Measurements from ENCODE around the gene PPP2R1B.
"Not testable (repeated sequence)": the region's sequence is repeated elsewhere in the genome, so short reads cannot be mapped to it uniquely, and the experiment has no call there.

PPP2R1B gene

DNA sequence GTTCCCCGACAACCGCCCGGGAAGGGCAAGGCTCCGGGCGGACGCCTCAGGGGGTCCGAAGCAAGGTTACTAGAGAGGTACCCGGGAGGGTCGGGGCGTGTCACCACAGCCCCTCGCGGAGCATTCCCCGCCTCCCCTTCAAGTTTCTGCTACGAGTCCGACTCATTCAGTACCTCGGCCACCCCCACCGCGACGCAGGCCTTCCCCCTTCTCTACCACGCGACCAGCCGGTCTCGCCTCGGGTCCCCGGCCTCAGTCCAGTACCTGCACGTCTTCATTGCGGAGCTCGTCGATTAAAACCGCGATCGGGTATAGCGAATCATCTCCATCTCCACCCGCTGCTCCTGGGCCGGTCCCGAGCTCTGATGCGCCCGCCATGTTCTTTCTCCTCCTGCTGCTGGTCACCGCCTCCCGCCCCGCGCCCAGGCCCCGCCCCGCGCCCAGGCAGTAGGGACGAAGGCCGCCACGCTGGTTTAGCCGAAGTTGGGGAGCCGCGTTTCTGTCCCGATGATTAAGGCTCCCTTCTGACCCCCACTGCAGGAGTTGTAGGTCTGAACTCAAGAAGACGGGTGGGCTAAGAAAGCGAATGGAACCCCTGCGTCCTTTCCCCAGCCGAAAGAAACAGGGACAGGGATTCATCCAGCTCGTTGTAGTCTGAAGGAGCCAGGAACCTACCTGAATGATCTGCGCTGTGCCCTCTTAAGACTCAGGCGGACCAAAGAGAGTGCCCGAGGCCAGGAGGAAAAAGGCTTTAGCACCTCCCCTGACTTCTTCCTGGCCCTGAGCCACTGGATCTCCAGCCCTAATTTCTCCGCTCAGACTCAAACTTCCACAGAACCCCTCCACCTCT, at the start of gene PPP2R1B:
Gene PPP2R1B, minus strand, starts transcription at position 406 of the 850 bp plus-strand sequence. Its CDS starts 28 bp downstream, at position 378.
- peak; percentile 94 for DNase-seq

DNA sequence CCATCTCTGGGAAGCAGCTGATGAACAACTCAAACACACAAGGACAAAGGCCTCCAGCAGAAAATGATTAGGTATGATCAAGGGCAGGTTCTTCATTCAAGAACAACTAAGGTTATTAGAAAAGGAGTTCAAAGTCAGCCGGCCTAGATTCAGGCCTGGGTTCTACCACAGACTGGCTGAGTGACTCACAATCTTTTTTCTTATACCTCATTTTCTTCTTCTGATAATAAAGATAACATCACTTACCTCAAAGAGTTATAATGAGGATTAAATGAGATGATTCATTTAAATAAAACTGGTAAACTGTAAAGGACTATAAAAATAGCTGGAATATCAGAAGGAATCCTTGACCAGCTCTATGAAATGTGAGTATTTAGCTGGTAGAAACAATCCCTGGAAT, 49.3 kb upstream of the PPP2R1B start:
- DNase-seq: no peak

DNA sequence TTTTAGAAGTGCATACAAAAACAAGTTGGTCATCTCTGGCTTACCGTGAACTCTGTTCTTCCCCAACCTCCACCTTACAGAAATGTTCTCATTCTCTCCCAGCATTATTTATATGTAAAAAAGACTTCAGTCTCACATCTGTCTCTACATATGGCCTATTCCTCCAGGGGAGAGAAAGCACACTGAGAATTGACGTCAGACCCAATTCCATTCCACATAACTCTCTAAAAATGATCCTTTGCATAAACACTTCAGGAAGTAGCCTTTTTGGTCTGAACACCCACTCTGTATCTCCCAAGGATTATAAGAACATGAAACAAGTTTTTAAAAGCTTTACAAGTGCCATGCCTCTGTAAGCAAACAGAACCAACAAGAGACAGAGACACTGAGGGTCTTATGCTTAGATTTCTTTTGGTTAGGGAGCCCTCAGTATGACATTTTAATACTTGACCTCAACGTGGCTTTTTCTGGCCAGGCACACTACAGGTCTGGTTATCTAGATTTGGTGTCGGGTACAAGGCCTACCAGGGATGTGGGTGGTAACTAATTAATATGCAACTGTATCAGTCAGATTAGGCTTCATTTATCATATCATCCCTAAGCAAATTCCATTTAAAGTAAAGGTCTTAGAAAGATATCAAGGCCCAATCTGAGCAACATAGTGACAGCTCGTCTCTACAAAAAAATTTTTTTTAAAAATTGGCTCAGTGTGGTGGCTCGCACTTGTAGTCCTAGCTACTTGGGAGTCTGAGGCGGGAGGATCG, 48.5 kb upstream of the PPP2R1B start:
- no peak for DNase-seq

DNA sequence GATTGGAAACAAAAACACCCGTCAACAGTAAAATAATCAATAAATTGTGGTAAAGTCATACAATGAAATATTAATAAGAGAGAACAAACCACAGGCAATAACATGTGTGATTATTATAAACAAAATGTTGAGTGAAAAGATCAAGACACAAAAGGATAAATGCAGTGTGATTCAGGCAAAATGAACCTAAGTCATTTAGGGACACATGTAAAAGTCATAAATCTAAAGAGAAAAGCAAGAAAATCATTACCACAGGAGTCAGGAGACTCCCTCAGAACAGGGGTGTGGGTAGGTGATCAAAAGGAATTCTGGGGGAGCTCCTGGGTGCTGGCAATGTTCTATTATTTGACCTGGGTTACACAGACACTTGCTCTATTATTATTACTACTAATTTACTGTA, 47.9 kb upstream of the PPP2R1B start:
- no peak for DNase-seq

DNA sequence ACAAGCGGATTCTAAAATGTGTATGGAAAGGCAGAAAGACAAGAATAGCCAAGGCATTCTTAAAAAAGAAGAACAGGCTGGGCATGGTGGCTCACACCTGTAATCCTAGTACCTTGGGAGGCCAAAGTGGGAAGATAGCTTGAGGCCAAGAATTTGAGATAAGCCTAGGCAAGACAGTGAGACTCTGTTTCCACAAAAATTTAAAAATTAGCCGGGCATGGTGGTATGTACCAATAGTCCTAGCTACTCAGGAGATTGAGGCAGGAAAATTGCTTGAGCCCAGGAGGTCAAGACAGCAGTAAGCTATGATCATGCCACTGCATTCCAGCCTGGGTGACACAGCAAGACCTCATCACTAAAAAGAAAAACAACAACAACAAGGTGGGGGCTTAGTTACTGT, 46.0 kb upstream of the PPP2R1B start:
- DNase-seq: no peak

DNA sequence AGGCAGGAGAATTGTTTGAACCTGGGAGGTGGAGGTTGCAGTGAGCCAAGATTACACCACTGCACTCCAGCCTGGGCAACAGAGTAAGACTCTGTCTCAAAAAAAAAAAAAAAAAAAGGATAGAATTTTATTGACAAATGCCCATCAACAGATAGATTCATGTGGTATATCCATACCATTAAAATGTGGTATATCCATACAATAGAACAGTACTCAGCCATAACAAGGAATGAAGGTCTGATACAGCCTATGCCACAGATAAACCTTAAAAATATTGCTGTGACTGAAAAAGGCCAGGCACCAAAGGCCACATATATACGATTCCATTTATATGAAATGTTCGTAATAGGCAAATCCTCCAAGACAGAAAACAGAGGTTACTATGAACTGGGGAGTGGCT, 45.3 kb upstream of the PPP2R1B start:
- DNase-seq: no peak

DNA sequence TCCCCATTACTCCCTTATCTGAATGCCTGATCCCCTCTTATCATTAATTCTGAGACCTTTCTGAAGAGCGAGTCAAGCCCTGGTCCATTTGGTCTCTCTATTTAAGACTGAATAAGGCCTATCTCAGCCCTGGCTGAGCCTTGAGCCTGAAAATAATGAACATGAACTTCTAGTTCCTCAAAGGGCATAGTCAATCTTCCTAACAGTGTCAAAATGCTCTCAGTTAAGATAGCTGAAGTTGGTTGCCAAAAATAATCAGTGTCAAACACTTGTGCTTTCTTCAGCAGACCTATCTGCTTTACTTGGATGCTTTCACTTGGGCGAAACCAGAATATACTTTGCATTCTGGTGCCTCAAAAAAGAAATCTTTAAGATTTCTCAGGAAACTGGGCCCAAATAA, 42.6 kb upstream of the PPP2R1B start:
- no peak for DNase-seq

DNA sequence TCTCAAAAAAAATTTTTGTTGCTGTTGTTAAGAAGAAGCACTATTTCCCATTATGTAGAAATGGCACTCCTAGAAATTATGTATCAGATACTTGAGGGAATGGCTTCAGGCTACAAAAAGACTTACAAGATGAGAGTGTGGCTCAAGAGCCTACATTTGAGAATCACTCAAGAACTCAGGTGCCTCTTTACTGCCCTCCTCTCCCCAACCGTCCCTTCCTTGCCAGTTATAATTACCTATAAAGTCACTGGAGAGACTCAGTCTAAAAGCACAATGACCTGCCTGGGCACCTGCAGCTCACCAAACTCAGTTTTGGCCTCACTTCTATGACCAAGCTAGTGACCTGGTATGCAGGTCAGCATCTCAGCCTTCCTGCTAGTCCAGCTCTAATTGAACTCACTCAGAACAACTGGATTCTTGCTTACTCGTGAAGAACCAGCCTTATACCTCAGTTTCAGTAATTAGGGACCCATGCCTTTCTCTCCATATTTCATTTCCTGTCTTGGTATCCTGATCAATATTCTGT, 41.9 kb upstream of the PPP2R1B start:
- DNase-seq: no peak

DNA sequence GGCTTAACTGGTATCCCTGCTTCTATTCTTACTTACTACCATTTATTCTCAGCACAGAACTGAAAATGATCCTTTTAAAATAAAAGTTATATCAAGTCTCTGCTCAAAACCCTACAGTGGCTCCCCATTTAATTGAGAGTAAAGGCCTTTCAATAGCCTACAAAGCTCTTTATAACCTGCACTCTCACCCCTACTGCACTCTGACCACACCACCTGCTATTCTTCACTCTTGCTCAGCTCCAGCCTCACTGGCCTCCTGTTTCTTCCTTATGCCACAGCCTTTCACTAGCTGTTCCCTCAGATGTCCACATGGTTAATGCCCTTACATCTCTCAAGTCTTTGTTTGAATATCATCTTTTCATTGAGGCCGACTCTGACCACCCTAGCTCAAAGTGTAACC, 40.9 kb upstream of the PPP2R1B start:
- DNase-seq: no peak

DNA sequence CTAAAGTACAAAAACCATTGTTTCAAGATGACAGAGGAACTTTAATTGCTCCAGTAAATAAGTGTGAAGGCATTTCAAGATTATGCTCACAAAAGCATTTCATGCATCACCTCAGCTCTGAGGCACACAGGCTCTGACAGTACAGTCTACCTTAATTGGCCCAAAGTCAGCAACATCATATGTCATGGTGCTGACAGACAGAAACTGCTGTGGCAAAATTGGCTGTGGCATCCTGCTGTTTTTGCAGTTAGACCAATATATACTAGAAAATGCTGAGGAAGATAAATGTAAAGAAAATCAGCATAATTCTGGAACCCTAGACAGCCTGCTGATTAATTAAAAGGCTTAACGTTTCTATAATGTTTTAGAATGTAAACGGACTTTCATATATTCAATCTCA, 34.9 kb upstream of the PPP2R1B start:
- DNase-seq: no peak

DNA sequence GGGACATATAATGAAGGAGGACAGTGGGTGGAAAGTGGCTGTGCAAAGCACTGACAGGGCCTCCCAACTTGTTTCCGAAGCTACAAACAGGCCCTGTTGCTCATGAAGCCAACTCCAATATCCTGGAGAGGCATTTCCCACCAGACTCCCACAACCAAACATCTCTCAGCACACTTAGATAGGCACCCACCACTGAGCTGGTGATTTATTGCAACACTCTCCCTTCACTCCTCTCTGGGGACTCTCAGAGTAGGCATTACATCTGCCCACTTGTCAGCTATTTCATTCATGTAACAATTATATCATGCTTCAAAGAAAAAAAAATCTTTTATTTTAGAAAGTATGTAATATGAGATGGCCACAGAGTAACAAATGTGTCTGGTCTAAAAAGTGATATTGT, 32.1 kb upstream of the PPP2R1B start:
- DNase-seq: no peak

DNA sequence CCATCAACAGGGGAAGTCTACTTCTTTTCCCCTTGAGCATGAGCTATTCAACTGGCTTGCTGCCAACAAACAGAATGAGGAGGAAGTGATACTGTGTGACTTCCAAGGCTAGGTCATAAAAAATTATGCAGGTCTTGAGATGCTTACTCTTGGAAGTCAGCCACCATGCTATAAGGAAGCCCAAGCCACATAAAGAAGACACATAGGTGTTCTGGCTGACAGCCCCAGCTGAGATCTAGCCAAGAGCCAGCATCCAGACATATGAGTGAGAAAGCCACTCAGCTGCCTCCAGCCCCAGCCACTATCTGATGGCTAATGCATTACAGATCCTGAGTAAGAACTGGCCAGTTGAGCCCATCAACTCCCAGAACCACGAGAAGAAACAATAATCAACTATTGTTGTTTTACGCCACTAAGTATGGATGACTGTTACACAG, 31.0 kb upstream of the PPP2R1B start:
- peak; percentile 24 for DNase-seq

DNA sequence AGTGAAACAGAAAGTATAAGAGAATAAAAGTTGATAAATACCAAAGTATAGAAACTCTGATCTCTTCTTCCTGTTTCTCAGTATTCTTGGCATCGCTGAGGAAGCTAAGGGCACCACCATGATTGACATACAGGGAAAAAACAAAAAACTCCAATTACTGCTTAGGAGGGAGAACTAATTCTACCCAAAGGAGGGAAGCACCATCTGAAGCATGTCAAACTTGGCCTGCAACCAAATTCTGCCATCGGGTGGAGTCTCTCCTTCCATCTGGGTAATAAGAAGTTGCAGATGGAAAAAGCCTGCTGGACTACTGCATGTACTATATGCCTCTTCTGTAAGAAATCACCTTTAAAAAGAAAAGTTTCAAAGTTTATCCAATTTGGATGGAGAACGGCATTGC, 30.5 kb upstream of the PPP2R1B start:
- DNase-seq: no peak

DNA sequence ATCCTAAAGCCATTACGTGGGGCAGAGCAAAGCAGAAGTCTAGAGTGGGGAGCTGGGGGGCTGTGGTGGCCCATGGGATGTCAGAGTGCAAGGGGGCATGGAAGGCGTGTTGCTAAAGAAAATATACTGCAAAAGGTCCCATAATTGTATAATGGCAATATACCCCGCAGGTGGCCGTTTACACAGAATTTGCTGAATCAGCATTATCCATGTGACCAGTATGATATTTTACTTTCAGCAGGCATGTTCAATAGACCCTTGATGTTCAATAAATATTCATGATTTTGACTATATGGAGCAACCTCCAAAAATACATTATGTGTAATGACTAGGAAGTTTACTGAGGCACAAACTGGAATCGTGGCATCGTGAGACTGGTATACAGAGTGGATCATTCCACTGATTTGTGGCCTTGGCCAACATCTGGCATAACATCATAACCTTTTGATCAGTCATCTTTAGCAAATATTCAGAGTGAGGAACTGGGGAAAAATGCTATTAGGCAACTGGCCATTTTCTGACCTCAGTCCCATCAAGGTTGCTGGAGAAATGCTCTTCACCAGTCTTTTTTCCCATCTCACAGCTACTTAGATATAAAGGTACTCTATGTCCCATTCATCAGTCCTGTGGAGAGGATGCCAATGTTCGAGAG, 29.3 kb upstream of the PPP2R1B start:
- no peak for DNase-seq

DNA sequence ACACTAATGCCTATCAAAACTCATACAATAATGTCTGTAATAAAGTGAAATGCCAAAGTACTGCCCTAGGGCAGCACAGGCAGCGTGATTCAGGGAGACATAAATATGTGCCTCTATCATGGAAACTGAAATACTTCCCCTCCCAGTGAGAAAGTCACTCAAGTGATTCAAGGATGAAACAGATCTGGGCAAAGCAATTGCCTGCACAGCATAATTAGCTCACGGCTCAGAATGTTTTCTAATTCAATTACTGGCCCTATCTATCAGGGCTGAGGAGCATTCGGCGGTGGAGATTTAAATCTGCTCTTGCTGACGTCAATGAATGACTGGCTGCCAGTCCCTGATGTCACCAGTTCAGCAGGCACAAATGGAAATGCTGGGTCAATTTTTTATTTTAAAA, 27.7 kb upstream of the PPP2R1B start:
- no peak for DNase-seq

DNA sequence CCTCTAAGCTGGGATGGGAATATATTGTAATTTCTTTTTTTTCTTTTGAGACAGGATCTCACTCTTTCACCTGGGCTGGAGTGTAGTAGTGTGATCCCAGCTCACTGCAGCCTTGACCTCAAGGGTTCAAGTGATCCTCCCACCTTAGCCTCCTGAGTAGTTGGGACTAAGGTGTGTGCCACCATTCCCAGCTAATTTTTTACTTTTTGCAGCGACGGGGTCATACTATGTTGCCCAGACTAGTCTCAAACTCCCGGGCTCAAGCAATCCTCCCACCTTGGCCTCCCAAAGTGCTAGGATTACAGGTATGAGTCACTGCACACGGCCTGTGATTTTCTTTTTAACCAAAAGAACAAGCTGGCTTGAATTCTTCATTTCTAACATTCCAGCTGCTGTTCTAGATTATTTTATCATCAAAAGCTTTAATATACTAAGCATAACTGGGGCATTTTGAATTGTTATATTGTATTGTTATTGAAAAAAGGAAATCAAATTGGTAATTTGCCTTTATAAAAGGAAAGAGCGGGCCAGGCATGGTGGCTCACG, 26.8 kb upstream of the PPP2R1B start:
- no peak for DNase-seq

DNA sequence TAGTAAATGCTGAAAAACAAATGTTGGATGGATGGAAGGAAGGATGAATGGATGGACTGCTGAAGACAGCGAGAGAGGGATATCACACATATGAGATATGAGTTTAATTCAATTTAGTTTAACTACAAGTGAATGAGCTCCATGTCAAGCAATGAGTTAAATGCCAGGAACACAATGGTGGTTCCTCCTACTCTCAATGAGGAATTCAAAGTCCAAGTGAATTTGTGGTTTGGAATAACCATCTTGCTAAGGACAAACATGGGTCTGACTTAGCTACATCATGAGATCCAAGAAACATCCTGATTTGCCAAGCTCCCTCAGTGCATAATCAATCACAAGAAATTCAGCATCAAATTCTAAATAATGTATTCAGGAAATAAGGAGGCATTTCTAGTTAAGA, 26.1 kb upstream of the PPP2R1B start:
- no peak for DNase-seq

DNA sequence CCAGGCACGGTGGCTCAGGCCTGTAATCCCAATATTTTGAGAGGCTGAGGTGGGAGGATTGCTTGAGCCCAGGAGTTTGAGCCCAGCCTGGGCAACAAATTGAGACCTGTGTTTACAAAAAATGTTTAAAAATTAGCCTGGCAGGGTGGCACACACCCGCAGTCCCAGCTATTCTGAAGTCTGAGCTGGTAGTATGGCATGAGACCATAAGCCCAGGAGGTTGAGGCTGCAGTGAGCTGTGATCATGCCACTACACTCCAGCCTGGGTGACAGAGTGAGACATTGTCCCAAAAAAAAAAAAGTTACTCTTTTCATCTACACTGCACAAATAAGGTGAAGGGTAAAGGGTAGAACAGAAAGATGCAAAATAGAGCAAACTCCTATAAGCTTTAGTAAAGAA, 22.3 kb upstream of the PPP2R1B start:
- DNase-seq: no peak

DNA sequence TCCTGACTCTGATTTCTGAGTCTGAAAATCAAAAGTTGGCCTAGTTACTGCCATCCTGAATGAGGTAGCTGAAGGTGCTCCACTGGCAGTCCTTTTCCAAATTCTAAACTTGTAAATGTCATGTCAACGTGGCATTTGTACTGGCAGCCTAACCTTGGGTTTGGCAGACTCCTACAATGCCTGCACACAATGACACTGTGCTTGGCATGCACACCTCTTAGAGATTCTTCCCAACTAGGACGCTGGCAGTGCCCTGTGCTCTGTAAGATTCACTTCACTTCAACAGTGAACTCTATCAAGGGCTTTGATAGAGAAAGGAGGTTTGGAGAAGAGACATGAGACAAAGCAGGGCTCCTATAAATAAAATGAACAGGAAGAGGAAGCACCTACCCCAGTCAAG, 21.9 kb upstream of the PPP2R1B start:
- no peak for DNase-seq

DNA sequence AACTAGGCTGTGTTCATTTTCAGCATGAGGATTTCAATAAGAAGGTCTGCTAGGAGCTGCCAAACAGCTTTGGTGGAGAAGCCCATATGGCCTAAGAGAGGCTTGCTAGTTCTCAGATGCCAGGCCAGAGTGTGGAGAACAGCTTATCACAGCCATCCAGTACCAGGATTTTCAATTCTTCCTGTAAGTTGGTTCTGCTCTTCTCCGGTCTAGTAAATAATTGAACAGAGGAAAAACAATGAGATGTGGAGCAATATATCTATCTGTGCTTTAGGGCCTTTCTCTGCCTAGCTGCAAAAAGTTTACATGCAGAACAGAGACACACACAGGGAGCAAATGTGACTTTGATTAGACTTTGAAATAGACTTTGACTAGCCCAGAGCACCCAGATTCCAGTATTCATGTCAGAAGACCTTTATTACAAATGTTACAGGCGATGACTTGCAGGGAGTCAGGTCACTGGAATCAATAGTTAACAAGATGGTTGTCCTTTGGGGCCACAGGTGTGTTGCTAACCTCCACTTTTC, 19.8 kb upstream of the PPP2R1B start:
- no peak for DNase-seq

DNA sequence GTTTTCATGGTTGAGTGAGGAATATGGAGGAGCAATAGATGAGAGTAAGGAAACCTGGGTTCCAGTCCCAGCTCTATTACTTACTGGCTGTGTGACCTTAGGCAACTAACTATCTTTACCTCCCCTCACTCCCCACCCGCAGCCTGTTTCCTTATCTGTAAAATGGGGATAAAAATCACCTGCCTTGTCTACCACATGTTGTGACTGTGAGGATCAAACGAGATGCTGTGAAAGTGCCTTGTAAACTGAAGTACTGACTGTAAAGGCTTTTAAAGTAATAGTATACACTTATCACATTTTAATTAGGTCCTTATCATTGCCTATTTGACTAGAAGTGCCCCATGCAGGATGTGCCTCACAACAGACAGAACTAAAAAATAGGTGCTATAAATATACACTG, 18.9 kb upstream of the PPP2R1B start:
- DNase-seq: no peak

DNA sequence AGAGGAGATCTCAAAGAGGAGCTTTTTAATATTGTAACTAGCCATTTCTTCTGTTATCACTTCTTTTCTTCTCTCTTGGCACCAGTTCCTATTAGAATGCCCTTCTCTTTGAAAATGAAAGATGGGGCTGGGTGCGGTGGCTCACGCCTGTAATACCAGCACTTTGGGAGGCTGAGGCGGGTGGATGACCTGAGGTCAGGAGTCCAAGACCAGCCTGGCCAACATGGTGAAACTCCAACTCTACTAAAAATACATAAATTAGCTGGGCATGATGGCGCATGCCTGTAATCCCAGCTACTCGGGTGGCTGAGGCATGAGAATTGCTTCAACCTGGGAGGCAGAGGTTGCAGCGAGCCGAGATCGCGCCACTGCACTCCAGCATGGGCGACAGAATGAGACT, 18.1 kb upstream of the PPP2R1B start:
- not testable (repeated sequence) for DNase-seq
